IMR-90 (cell line): ENCODE data around the gene CDS2. TPM values are rescaled to one million over a fixed set of nuclear protein-coding genes. Genes with fewer than 3 reads are reported as not detected.

Source experiments
- ATAC-seq: fragments of 200-7000 bp; cut with Tn5 transposase; 2 replicates; pipeline ENCODE4 v1.9.1; 2020; ENCODE audit warnings: low read depth, mild to moderate bottlenecking, moderate library complexity
- BruUV-seq: library from RNA; stranded (reverse); fragments of 400-500 nt; replicated peaks from 2 replicates; lab custom pipeline; 2021; lab: Mats Ljungman, UMichigan
- CTCF ChIA-PET: fragments of 300-600 bp; formaldehyde crosslinking; extraction: SDS; loops from one replicate; lab custom pipeline; 2021; ENCODE audit warnings: antibody characterized with exemption; lab: Yijun Ruan, JAX
- POLR2A ChIA-PET: fragments of 300-600 bp; sonication (Branson Sonifier 250); formaldehyde crosslinking; loops from one replicate; lab custom pipeline; 2022; ENCODE audit warnings: antibody characterized with exemption; ENCODE audit not compliant: unreplicated experiment; lab: Charles Lee
- DNase-seq: peaks from one replicate; pipeline ENCODE4 v3.0.0; 2013
- H2AFZ ChIP-seq: replicated peaks from 2 replicates; pipeline ENCODE3; 2013; ENCODE audit warnings: low read length, mild to moderate bottlenecking; ENCODE audit not compliant: poor library complexity
- H2AK5ac ChIP-seq: 2 replicates; pipeline ENCODE4 v1.6.1; 2013; ENCODE audit warnings: low read depth, low read length, inconsistent platforms
- H2AK9ac ChIP-seq: replicated peaks from 2 replicates; pipeline ENCODE3; 2013; ENCODE audit warnings: mild to moderate bottlenecking, low read depth, low read length, moderate library complexity; ENCODE audit not compliant: poor library complexity
- H2BK120ac ChIP-seq: 2 replicates; pipeline ENCODE4 v1.6.1; 2013; ENCODE audit warnings: low read depth, low read length, inconsistent platforms
- H2BK15ac ChIP-seq: 3 replicates; pipeline ENCODE4 v1.6.1; 2013; ENCODE audit warnings: low read depth, low read length, inconsistent platforms
- H2BK20ac ChIP-seq: 2 replicates; pipeline ENCODE4 v1.6.1; 2013; ENCODE audit warnings: low read depth, mild to moderate bottlenecking, inconsistent platforms, low read length, moderate library complexity
- H2BK5ac ChIP-seq: 2 replicates; pipeline ENCODE4 v1.6.1; 2013; ENCODE audit warnings: mild to moderate bottlenecking, low read depth, low read length, inconsistent platforms; ENCODE audit not compliant: poor library complexity, severe bottlenecking
- H3K14ac ChIP-seq: replicated peaks from 2 replicates; pipeline ENCODE4 v1.6.1; 2013; ENCODE audit warnings: low read depth, low read length, inconsistent platforms
- H3K18ac ChIP-seq: 2 replicates; pipeline ENCODE4 v1.6.1; 2013; ENCODE audit warnings: low read depth, low read length, control low read depth
- H3K23ac ChIP-seq: 2 replicates; pipeline ENCODE4 v1.6.1; 2013; ENCODE audit warnings: low read depth, low read length, inconsistent platforms
- H3K27ac ChIP-seq: 2 replicates; pipeline ENCODE4 v1.5.1; 2013; ENCODE audit warnings: mild to moderate bottlenecking, control low read depth, low read length; ENCODE audit not compliant: insufficient read depth
- H3K27me3 ChIP-seq: 2 replicates; pipeline ENCODE4 v1.6.1; 2013; ENCODE audit warnings: low read length; ENCODE audit not compliant: control insufficient read depth, insufficient read depth
- H3K36me3 ChIP-seq: 2 replicates; pipeline ENCODE4 v1.6.1; 2013; ENCODE audit warnings: low read length, mixed read lengths; ENCODE audit not compliant: control insufficient read depth, insufficient read depth
- H3K4ac ChIP-seq: 2 replicates; pipeline ENCODE4 v1.6.1; 2013; ENCODE audit warnings: low read depth, low read length, inconsistent platforms
- H3K4me1 ChIP-seq: 2 replicates; pipeline ENCODE4 v1.6.1; 2013; ENCODE audit warnings: low read length, mixed read lengths; ENCODE audit not compliant: control insufficient read depth, insufficient read depth
- H3K4me2 ChIP-seq: 2 replicates; pipeline ENCODE4 v1.6.1; 2013; ENCODE audit warnings: low read depth, mild to moderate bottlenecking, control low read depth, low read length, moderate library complexity
- H3K4me3 ChIP-seq: 2 replicates; pipeline ENCODE4 v1.5.1; 2013; ENCODE audit warnings: low read depth, mild to moderate bottlenecking, control low read depth, low read length, moderate library complexity; ENCODE audit not compliant: insufficient read depth
- H3K56ac ChIP-seq: 2 replicates; pipeline ENCODE4 v1.6.1; 2013; ENCODE audit warnings: low read length, inconsistent platforms; ENCODE audit not compliant: insufficient read depth; ENCODE audit errors: extremely low read depth
- H3K79me1 ChIP-seq, 2 experiments: 2 replicates each; pipeline ENCODE4 v1.6.1; 2013; ENCODE audit warnings: low read length in 2 of 2, inconsistent platforms in 1 of 2, low read depth in 1 of 2
- H3K9ac ChIP-seq: 2 replicates; pipeline ENCODE4 v1.6.1; 2013; ENCODE audit warnings: low read depth, low read length, control low read depth
- H3K9me1 ChIP-seq: 2 replicates; pipeline ENCODE4 v1.6.1; 2013; ENCODE audit warnings: low read length, inconsistent platforms; ENCODE audit not compliant: insufficient read depth
- H3K9me3 ChIP-seq: 2 replicates; pipeline ENCODE4 v1.6.1; 2013; ENCODE audit warnings: low read length; ENCODE audit not compliant: control insufficient read depth, insufficient read depth
- H4K20me1 ChIP-seq: 2 replicates; pipeline ENCODE4 v1.6.1; 2013; ENCODE audit warnings: low read length, inconsistent platforms; ENCODE audit not compliant: insufficient read depth
- H4K5ac ChIP-seq: 2 replicates; pipeline ENCODE4 v1.6.1; 2013; ENCODE audit warnings: mild to moderate bottlenecking, low read depth, low read length, control low read depth
- H4K8ac ChIP-seq, 2 experiments: 2 replicates each; pipeline ENCODE4 v1.6.1; 2013; ENCODE audit warnings: low read depth in 2 of 2, low read length in 2 of 2, control low read depth in 1 of 2, inconsistent platforms in 1 of 2
- H4K91ac ChIP-seq: 2 replicates; pipeline ENCODE4 v1.6.1; 2013; ENCODE audit warnings: low read depth, low read length, inconsistent platforms; ENCODE audit not compliant: insufficient read depth
- CEBPB ChIP-seq: IDR thresholded peaks from 2 replicates; pipeline ENCODE4 v1.6.1; 2012; ENCODE audit warnings: low read depth, low read length, improper control_type of control experiment
- CHD1 ChIP-seq: IDR thresholded peaks from 2 replicates; pipeline ENCODE4 v1.6.1; 2012; ENCODE audit warnings: low read depth, low read length, improper control_type of control experiment
- MAFK ChIP-seq: IDR thresholded peaks from 2 replicates; pipeline ENCODE4 v1.6.1; 2012; ENCODE audit warnings: low read depth, low read length, improper control_type of control experiment
- MAZ ChIP-seq: IDR thresholded peaks from 2 replicates; pipeline ENCODE4 v1.6.1; 2012; ENCODE audit warnings: low read depth, mild to moderate bottlenecking, low read length, improper control_type of control experiment, moderate library complexity, borderline replicate concordance
- MXI1 ChIP-seq: IDR thresholded peaks from 2 replicates; pipeline ENCODE4 v1.6.1; 2012; ENCODE audit warnings: low read depth, mild to moderate bottlenecking, low read length, moderate library complexity, borderline replicate concordance
- NFE2L2 ChIP-seq: fragments of 150-350 bp; IDR thresholded peaks from 2 replicates; pipeline ENCODE4 v1.6.1; 2016; ENCODE audit warnings: low read depth, mild to moderate bottlenecking, low read length
- POLR2A ChIP-seq: IDR thresholded peaks from 2 replicates; pipeline ENCODE4 v1.6.1; 2012; ENCODE audit warnings: mild to moderate bottlenecking, low read depth, low read length
- RFX5 ChIP-seq: IDR thresholded peaks from 2 replicates; pipeline ENCODE4 v1.8.0; 2012; ENCODE audit warnings: low read depth, mild to moderate bottlenecking, low read length, moderate library complexity
- SMC3 ChIP-seq: fragments of 150-350 bp; IDR thresholded peaks from 2 replicates; pipeline ENCODE4 v1.6.1; 2016; ENCODE audit warnings: low read depth, mild to moderate bottlenecking, antibody characterized with exemption, low read length, moderate library complexity
- dilution Hi-C: fragments of 300-500 bp; cut with HindIII; formaldehyde crosslinking; loops from one replicate; pipeline ENCODE4 v1.14.3; 2018; ENCODE audit warnings: low sequenced_read_pairs; ENCODE audit not compliant: unreplicated experiment
- in situ Hi-C: fragments of 300-500 bp; cut with MboI; formaldehyde crosslinking; loops from 3 replicates; pipeline ENCODE4 v1.14.3; 2019; ENCODE audit warnings: low sequenced_read_pairs, inconsistent platforms, mixed read lengths
- intact Hi-C: fragments of 100-400 bp; cut with micrococcal nuclease; formaldehyde crosslinking; loops from 2 replicates; pipeline ENCODE4 v1.10.0; 2022
- polyA plus RNA-seq, 3 experiments: library from polyadenylated mRNA; depleted of rRNA; stranded (reverse); fragments of >200 nt; gene quantifications; 2 replicates each; pipeline ENCODE4 v1.2.3, GENCODE V29; 2012; ENCODE audit warnings: low replicate concordance in 1 of 3
- total RNA-seq: library from RNA; depleted of rRNA; stranded (reverse); fragments of >200 nt; gene quantifications from 2 replicates; pipeline ENCODE4 v1.2.3, GENCODE V29; 2012
- TF ChIP-seq, protein P1 (sequence below): fragments of 150-350 bp; IDR thresholded peaks from 2 replicates; pipeline ENCODE4 v1.6.1; 2017; ENCODE audit warnings: mild to moderate bottlenecking, antibody characterized with exemption, low read length, low read depth
- TF ChIP-seq, protein P2 (sequence below): conservative IDR thresholded peaks from 2 replicates; pipeline ENCODE4 v1.5.1; 2012; ENCODE audit warnings: mild to moderate bottlenecking, low read depth, low read length, improper control_type of control experiment
- TF ChIP-seq, protein P3 (sequence below): fragments of 150-350 bp; IDR thresholded peaks from 2 replicates; pipeline ENCODE4 v1.6.1; 2016; ENCODE audit warnings: low read depth, mild to moderate bottlenecking, low read length, moderate library complexity, borderline replicate concordance

The CDS2 gene
- total and polyA plus RNA-seq, 2 of the 4 experiments (the other 2 are of a cell fraction): 17.0 to 47.1 TPM

DNA sequence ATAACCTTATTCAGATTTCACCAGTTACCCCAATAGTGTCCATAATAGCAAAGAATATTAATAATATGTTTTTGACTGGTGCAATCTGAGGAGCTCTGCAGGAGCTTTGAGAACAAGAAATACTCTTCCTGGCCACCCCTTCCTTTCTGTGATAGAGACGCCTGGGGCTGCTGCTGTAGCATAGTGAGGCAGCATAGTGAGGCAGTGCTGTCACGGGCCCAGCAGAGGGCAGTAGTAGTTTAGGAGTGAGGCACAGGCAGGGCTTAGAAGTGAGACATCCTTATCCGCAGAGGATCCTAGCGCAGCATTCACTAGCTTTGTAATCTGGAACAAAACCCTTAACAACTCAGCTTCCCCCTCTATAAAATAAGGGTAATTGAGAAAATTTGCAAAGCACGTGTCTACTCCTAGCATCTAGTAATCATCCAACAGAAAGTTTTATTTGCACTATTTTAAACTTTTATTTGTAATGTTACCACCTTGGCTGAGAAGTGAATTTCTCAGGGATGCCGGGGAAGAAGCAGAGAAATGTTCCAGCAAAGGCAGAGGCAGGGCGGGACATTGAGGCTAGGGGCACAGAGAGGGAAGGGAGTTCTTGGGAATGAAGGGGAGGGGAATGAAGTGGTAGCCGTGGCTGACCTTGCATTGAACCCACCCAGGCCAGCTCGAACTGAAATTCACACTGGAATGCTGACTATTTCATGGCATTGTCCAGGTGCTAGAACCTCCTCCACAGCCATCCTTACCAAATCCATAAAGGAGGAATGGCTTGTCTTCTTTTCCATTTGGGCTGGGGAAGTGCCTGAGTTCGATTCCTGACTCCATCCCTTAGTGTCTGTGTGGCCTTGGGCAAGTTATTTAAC lies 78.8 kb downstream of the CDS2 start (continued):
- TF ChIP-seq MAZ: no peak
- TF ChIP-seq MAFK: no peak

DNA sequence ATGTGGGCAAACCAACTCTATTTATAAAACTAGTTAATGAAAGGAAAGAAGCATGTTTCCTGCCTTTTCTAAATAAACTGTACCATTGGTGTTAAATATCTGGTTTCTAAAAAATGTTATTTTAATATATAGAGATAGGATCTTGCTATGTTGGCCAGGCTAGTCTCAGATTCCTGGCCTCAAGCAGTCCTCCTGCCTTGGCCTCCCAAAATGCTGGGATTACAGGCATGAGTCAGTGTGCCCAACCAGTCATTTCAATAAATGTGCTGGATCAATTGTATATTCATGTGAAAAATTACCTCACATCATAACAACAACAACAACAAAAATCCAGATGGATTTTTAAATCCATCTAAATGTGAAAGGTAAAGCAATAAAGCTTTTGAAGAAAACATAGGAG lies 80.3 kb downstream of the CDS2 start:
- no peak overlapping the region for H4K8ac ChIP-seq
- no peak overlapping the region for H3K9ac ChIP-seq
- H2BK15ac ChIP-seq: no peak overlapping the region
- BruUV-seq: no TSS peak
- POLR2A ChIA-PET: no interaction called here
- no peaks in the 10 kb centered on the region for H3K4me1 ChIP-seq
- no peak overlapping the region for H3K4ac ChIP-seq
- H3K9me3 ChIP-seq: no peaks in the 10 kb centered on the region
- no peak overlapping the region for H3K23ac ChIP-seq
- H3K4me3 ChIP-seq: no peak overlapping the region
- intact Hi-C loops: no loop called here
- CTCF ChIA-PET: interaction anchor here (1.9 kb wide), 1 partner anchor 16 kb away, joined by 9 read pairs; no protein-coding TSS in a partner anchor
- no peak overlapping the region for H3K14ac ChIP-seq
- no peak overlapping the region for H3K18ac ChIP-seq
- H3K36me3 ChIP-seq: peaks cover 3% of the 10 kb centered on the region; the same call in 1 of the 2 replicates
- H3K27ac ChIP-seq: no peak overlapping the region
- H3K79me1 ChIP-seq: no peaks in the 10 kb centered on the region; a peak in 2 of 4 replicates
- ATAC-seq: no peak
- H2BK20ac ChIP-seq: no peak overlapping the region
- no peak for TF ChIP-seq POLR2A
- no peak for TF ChIP-seq NFE2L2
- TF ChIP-seq, protein P1, sequence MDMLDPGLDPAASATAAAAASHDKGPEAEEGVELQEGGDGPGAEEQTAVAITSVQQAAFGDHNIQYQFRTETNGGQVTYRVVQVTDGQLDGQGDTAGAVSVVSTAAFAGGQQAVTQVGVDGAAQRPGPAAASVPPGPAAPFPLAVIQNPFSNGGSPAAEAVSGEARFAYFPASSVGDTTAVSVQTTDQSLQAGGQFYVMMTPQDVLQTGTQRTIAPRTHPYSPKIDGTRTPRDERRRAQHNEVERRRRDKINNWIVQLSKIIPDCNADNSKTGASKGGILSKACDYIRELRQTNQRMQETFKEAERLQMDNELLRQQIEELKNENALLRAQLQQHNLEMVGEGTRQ: no peak
- no peak for TF ChIP-seq MAZ
- TF ChIP-seq CEBPB: no peak
- TF ChIP-seq, protein P2, sequence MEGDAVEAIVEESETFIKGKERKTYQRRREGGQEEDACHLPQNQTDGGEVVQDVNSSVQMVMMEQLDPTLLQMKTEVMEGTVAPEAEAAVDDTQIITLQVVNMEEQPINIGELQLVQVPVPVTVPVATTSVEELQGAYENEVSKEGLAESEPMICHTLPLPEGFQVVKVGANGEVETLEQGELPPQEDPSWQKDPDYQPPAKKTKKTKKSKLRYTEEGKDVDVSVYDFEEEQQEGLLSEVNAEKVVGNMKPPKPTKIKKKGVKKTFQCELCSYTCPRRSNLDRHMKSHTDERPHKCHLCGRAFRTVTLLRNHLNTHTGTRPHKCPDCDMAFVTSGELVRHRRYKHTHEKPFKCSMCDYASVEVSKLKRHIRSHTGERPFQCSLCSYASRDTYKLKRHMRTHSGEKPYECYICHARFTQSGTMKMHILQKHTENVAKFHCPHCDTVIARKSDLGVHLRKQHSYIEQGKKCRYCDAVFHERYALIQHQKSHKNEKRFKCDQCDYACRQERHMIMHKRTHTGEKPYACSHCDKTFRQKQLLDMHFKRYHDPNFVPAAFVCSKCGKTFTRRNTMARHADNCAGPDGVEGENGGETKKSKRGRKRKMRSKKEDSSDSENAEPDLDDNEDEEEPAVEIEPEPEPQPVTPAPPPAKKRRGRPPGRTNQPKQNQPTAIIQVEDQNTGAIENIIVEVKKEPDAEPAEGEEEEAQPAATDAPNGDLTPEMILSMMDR: no peak
- TF ChIP-seq SMC3: no peak
- no peak for TF ChIP-seq MXI1
- TF ChIP-seq, protein P3, sequence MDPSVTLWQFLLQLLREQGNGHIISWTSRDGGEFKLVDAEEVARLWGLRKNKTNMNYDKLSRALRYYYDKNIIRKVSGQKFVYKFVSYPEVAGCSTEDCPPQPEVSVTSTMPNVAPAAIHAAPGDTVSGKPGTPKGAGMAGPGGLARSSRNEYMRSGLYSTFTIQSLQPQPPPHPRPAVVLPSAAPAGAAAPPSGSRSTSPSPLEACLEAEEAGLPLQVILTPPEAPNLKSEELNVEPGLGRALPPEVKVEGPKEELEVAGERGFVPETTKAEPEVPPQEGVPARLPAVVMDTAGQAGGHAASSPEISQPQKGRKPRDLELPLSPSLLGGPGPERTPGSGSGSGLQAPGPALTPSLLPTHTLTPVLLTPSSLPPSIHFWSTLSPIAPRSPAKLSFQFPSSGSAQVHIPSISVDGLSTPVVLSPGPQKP: no peak
- TF ChIP-seq RFX5: no peak
- TF ChIP-seq CHD1: no peak
- TF ChIP-seq MAFK: no peak
- no peak overlapping the region for H2AK9ac ChIP-seq
- no peaks in the 10 kb centered on the region; the same call in 1 of the 2 replicates for H4K20me1 ChIP-seq
- no peak for DNase-seq
- H3K56ac ChIP-seq: no peak overlapping the region
- H3K4me2 ChIP-seq: no peak overlapping the region
- H2AK5ac ChIP-seq: no peak overlapping the region
- H2AFZ ChIP-seq: no peak overlapping the region
- H4K5ac ChIP-seq: no peak overlapping the region
- H4K91ac ChIP-seq: no peak overlapping the region
- in situ Hi-C loops: loop anchor here (5.0 kb wide), 1 partner anchor 240 kb away; no protein-coding TSS in a partner anchor
- H3K27me3 ChIP-seq: no peaks in the 10 kb centered on the region
- H3K9me1 ChIP-seq: 0 out of 2 replicates have a peak, but pooled peaks cover 2% of the 10 kb centered on the region
- no peak overlapping the region for H2BK120ac ChIP-seq
- dilution Hi-C loops: no loop called here
- H2BK5ac ChIP-seq: no peak overlapping the region
